SW 1271 (cell line): ENCODE results near the gene FTO.

Experiments
- DNase-seq, 2 experiments: peaks; one replicate each; lab custom pipeline; 2025; lab: John Stamatoyannopoulos, UW

Gene FTO

DNA sequence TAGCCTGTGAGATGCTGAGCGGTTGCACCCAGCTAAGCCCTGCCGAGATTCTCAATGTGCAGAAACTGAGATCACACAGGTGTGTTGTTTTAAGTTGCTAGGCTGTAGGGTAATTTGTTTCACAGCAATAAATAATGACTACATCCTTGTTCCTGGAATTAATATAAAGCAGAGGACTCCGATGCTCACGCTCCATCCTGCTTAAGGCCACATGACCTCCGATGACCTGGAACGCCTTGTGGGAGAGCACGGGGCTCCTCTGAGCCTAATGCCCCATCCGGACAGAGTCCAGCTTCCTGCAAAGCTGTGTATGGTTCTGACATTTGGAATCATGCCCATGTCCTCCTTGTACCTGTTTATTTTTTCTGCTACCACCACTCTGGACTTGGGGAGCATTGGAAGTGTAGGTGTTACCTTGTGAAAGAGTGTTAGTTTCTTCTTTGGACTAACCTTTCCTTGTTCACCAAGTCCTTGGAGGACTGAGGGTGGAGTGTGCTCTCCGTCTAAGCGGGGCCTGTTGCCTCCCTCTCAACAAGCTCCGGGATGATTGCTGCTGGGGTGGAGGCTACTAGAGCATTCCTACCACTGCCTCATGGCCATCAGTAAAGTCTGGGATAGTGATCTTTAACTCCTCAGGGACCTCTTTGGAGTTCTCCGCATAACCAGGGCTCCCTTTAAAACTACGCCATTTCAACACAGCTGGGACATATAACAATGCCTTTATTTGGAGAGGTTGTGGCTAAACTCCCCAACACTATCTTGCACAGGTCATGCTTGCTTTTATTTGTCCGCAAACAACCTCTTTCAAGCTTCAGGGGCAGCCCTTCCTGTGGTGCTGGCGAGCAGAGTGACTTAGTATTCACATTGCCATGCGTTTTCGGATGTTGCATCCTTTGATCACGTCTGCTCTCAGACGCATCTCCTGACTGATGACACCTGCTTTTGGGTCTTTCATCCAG lies 457.3 kb downstream of the FTO start:
- no peak for DNase-seq

DNA sequence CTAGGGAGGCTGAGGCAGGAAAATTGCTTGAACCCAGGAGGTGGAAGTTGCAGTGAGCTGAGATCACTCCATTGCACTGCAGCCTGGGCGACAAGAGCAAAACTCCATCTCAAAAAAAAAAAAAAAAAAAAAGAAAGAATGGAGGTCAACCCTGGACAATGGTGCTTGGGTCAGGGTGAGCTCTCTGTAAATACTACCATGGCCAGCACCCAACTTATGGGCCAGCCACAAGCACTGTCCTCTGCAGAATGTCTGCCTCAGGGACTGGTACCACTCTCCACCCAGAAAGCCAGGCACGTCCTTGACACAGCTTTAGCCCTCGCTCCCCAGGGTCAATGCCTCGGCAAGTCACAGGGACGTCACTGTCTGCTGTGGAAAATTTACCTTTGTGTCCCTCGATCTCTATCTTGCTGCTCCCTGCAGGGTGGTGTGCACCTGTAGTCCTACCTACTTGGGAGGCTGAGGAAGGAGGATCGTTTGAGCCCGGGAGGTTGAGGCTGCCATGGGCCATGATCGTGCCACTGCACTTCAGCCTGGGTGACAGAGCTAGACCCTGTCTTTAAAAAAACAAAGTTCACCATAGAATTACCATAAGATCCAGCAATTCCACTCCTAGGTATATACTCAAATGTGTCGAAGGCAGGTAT lies 459.4 kb downstream of the FTO start:
- DNase-seq, result no peak

GRCh38 chr16:54164789-54165173 lies 460.8 kb downstream of the FTO start:
- DNase-seq, result no peak

- no peak for DNase-seq
Observed at GRCh38 chr16:54165174-54165911, 461.4 kb downstream of the FTO start.

- DNase-seq, result no peak
Observed at GRCh38 chr16:54165912-54166865, 462.2 kb downstream of the FTO start.

- DNase-seq, result no peak
Observed at GRCh38 chr16:54169112-54169511, 465.2 kb downstream of the FTO start.

DNA sequence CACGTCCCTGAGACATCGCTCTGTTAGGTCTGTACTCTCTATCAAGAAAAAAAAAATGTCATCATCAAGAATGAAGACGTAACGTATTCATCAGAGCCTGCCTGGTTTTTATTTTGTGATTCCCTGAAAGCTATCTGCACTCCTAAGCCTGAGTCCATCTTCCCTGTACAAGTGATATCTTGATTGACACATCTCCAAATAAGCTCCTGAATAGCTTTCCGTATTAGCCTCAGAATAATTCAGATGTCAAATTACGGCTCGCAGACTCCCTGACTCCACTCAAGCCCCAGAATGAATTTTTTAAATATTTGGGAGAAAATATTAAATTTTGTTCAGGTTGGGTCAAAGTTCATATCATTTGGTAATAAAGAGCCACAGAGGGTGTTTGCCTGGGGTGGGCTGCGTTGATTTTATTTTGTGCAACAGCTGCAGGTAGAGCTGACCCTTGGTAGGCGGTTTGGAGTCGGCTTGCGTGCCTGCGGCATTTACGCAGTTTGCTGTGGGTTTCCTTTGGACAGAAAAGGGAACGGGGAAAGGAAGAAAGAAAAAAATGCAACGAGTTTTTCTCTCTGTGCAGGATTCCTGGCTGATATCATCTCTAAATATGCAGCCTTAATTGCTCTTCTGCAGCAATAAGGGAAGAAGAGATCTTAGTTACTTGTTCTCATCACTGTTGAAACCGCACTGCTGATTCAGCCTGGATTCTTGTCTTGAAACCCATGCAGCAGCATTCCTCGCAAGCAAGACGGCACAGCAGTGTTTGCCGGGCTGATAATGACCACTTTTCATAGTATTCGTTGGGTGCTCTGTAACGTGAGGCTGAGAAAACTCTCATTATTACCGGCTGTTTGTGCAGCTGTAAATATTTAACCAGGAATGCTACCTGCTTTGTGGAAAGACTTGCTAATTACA lies 467.9 kb downstream of the FTO start:
- DNase-seq, result no peak

- no peak for DNase-seq
Observed at GRCh38 chr16:54173490-54173889, 469.5 kb downstream of the FTO start.

GRCh38 chr16:54174201-54174600 lies 470.2 kb downstream of the FTO start:
- no peak for DNase-seq

- DNase-seq, result no peak
Observed at GRCh38 chr16:54174750-54175149, 470.8 kb downstream of the FTO start.

DNA sequence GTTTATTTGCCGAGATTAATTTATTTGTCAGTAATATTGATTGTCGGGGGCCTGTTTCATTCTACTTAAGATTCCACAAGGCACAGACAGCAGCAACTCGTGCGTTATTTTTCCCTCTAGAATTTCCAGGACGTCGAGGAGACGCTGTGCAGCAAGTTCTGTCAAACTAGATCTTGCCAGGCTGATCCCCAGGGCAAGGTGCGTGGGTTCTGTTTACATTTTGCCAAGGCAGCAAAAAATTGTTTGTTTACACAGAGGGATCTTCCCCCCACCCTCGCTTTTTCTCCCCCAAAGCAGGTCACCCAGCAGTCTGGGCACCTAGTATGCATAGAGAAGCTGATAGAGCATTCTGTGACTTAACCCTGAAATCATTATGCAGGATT lies 471.2 kb downstream of the FTO start:
- DNase-seq, result no peak

DNA sequence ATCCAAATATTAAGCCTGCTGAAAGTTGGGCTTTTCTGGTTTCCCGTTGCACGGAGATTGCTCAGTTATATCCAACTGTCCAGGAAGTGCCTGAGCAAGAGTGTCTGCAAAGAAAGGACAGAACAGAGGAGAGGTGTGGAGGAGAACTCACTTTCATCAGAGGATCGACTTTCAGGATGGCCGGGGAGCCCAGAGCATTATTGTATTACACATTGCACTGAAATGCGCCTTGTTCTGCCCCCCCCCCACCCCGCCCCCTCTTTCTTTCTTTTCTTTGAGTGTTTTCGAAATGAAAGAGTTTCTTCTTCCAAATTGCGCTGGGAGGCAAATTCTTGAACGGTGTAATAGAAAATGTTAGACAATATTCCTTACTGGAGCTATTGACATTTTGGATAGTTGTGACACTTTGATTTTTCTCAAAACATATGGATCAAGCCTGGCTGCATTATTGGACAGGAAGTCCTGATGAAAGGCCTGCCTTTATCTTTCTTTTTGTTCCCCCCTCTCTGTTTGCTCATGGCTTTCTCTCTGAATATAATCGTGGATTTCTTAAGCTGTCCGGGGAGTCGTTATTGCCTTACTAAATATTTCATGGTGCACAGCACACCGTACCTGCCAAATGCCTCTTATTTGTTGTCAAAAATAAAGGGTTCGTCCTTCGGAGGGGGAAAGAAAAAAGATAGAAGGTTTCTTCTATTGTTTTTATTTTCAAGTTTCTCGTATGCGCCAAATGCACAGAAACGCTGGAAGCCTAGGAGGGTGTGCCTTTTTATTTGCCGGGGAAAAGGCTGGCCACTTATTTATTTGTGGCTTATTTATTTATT lies 471.8 kb downstream of the FTO start:
- no peak for DNase-seq

GRCh38 chr16:54176376-54176901 lies 472.5 kb downstream of the FTO start:
- no peak for DNase-seq

DNA sequence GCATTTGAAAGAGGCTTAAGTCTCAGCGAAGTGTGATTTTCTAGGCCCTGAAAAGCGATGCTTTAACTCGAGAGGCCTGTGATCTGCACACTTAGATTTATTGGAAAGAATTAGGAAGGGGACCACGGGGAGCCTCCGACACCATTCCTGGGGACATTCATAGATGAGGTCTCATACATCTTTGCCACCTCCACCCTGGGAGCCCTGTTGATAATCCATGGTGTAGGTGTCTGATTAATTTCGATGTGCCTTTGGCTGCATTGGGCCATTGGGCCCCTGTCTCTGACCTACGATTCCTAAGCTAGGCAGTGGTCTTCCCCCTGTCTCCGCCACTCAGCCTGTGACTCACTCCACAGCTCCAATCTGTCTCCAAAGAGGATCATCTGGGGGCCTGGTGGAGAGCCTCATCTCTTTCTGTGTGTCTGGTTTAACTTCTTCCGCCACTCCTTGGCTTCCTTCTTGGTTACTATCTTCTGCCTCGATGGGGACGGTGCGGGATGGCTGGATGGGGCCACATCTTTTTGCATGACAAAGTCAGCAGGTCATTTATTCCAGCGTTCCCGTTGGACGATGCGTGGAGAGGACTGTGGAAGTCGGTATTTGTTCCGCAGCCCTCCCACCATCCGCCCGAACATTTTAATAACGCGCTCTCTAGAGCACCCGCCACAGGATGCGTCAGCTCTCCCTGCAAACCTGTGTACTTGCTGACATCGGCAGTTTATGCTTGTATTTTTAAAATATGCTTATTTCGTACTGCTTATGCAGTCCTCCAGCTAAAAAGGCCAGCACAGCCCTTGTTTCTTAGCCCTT lies 473.3 kb downstream of the FTO start:
- no peak for DNase-seq

DNA sequence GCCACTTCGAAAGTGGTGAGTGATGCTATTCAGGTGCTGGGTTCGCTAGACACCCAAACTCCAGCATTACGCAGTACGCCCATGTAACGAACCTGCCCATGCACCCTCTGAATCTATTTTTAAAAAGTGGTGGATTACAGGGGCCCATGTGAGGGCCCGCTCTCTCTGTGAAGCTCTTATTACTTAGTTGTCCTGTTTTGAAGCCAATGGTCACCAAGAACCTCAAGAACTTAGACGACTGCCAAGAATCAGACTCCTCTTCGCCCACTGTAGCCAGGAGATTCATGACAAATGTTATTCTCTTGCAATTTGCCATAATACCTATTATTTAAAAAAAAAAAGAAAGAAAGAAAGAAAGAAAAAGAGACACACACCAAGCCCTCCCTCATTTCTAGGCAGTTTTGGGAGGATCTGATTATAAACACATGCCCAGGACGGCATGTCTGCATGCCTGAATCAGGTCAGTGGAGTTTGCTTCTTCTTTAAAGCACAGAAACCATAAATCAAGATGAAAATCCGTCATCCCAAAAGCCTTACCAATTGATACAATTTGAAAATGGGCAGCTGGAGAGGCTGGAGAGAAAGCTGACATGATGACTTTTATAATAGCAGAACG lies 474.0 kb downstream of the FTO start:
- DNase-seq, result no peak

- DNase-seq, result no peak
Observed at GRCh38 chr16:54178478-54178976, 474.6 kb downstream of the FTO start.

DNA sequence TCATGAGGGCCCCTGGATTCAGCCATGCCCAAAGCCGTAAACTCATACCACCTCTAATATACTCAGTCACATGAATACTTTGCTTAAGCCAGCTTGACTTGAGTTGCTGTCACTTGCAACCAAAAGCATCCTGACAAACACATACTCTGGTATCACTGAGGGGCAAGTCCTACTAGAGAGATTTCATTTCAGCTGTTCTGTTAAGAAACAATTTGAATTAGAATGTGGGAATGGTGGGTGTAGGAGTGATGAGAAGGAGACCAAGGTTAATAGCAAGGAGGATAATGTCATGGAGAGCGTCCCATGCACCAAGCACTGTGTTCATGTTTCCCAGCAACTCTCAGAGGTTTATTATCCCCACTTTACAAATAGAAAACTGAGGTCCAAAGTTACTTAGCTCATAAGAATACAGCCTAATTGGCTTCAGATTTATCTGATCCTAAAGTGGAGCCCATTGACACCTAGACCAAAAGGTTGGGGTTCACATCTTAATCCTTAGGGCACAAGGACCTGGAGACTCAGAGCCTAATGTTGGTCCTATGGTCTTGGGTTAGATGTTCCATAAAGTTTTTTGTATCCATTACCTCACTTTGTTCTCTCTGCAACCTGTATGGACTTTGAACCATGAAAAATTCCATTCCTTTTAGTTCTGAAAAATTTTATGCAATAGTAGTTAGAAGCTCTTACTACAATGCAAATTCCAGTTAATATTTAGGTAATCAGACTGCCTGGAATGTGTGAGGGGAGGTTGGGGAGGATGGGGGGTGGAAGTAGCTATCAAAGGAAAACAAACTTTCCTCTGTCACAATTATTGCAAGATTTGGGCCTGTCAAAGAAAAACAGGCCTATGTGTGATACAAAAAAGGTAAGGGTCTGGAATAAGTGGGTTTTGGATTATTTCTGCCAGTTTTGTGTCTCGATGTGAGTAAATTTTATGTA lies 476.7 kb downstream of the FTO start:
- DNase-seq, result no peak
